ENCODE data around the gene FAM110A.
"Not testable (repeated sequence)": the region's sequence is repeated elsewhere in the genome, so short reads cannot be mapped to it uniquely, and the experiment has no call there.

The FAM110A gene

DNA sequence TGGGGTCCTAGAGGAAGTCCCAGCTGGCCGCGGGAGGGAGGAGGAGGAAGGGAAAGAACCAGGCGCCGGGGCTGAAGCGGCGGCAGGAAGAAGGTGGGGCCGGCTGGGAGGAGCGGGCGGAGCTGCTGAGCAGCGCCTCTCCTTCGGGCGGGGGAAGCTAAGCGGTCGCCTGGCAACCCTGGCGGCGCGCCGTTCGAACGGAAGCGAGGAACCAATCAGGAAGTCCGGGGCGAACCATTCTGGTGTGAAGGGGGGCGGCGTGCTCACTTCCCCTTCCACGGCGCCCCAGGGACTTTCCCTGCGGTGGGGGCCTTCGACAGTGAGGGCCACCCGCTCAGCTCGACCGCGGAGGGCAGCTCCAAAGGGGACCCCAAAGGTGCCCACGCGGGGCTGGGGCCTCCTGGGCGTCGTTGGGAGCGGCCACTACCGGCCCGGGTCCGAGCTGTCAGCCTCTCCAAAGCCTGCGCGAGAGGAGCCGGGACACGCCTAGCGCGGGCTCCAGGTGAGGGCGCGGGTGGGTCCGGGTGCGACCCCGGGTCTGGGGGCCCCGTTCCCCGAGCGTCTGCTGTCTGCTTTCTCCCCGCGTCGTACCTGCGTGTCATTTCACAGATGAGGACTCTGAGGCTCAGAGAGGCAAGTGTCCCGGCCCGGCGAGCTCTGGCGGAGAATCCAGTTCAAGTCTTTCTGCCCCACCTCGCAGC lies at the start of gene FAM110A:
TSS of gene FAM110A (plus strand) at position 266 of the 701 bp plus-strand sequence. CDS start 11,090 bp downstream, outside the sequence.
- in situ Hi-C loops (cut with MboI; ENCODE audit: low sequenced_read_pairs): no loop called here

DNA sequence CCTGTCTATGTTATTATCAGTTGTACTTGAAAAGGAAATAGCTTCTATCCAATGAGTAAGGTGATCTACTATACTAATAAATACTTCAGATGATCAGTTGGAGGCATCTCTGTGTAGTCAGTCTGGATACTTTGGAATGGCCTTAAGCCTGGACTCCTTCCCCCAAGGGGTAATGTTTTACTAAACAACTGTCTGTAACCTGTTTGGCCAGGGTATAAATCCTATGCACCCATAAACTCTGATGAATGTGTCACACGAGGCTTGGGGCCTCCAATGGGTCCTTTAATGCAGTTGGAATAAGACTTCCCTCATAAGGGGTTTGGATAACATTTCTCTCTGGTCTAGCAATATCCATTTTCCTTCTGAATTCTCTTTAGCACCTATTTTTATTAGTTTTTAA lies 45.7 kb upstream of the FAM110A start:
- in situ Hi-C loops (cut with MboI; ENCODE audit: low sequenced_read_pairs): no loop called here

DNA sequence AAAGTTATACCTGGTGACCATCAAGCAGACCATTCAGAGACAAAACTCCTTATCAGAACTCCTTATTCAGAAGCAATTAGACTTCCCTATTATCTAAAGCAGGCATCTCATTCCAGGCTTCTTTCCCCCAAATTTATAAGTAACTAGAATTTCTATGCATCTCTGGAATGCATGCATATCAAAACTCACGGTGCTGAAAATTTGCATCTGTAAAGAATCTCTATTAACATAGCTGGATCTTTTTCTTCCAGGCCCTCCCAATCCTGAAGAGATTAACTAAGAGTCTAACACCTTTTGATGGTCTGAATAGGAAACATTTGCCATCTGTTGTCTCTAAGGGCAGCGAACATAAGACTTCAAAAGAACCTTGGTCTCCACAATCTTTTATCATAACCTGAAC lies 42.5 kb upstream of the FAM110A start:
- in situ Hi-C loops (cut with MboI; ENCODE audit: low sequenced_read_pairs): no loop called here

DNA sequence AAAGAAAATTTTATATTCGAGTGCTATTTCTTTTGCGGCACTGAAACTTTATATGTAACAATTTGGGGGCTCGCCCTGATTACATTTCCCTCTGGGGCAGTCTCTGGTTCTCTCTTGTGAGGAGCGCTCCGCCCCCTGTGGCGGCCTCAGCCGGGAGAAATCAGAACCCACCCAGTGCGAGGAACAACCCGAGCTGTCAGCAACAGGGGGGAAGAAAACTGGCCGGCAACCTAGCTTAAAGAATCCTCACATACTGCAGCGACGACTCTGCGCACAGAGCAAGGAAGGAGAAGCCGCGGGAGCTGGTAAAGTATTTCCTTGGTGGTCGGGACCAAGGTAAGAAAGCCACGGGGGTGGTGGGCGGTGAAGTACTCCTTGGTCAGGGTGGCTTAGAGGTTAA lies 41.3 kb upstream of the FAM110A start:
- in situ Hi-C loops (cut with MboI; ENCODE audit: low sequenced_read_pairs): no loop called here

DNA sequence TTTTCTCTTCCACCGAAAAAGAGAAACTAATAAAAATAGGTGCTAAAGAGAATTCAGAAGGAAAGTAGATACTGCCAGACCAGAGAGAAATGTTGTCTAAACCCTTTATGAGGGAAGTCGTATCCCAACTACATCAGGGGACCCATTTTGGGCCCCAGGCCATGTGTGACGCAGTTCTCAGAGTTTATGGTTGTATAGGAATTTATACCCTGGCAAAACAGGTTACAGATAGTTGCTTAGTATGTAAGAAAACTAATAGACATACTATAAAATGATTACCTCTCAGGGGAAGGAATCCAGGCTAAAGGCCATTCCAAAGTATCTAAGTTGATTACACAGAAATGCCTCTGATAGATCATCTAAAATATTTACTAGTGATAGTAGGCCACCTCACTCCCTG lies 36.6 kb upstream of the FAM110A start:
- in situ Hi-C loops (cut with MboI; ENCODE audit: low sequenced_read_pairs): no loop called here

DNA sequence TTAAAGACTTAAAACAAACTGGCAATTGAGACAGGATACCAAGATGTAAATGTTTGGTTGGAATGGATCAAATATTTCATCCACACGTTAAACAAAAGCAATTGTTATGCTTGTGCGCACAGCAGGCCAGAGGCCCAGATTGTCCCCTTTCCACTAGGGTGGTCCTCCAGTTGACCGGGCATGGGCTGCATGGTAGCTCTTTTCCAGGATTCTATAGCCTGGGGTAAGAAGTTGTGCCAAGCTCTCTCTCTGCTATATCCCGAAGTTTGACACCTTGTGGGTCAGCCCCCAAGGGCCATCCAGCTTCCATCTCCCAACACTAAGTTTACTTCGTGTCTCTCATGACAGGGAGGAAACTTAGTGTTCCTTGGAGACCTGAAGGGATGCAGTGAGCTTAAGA lies 34.8 kb upstream of the FAM110A start:
- in situ Hi-C loops (cut with MboI; ENCODE audit: low sequenced_read_pairs): not testable (repeated sequence)

DNA sequence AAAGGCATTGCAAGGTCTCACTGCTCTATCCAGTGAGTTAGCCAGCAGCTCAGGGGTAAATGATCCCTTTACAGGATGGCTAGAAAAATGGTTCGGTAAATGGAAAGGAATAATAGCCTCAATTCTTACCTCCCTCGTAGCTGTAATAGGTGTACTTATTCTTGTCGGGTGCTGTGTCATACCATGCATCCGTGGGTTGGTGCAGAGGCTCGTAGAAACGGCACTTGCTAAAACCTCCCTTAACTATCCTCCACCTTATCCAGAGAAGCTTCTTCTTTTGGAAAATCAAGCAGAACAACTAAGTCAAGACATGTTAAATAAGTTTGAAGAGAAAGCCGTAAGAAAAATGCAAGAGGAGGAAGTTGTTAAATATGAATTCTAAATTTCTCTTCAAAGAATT lies 33.5 kb upstream of the FAM110A start:
- in situ Hi-C loops (cut with MboI; ENCODE audit: low sequenced_read_pairs): not testable (repeated sequence)

DNA sequence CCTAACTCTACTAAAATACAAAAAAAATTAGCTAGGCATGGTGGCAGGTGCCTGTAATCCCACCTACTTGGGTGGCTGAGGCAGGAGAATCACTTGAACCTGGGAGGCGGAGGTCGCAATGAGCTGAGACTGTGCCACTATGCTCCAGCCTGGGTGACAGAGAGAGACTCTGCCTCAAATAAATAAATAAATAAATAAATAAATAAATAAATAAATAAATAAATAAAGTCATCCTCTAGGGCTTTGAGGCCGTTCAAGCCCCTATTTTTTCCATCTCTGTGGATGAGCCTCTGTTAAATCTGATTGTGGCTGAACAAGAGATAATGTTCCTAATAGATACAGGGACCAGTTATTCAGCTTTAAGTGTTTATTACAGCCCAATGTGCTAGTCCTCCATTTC lies 31.8 kb upstream of the FAM110A start:
- in situ Hi-C loops (cut with MboI; ENCODE audit: low sequenced_read_pairs): no loop called here

DNA sequence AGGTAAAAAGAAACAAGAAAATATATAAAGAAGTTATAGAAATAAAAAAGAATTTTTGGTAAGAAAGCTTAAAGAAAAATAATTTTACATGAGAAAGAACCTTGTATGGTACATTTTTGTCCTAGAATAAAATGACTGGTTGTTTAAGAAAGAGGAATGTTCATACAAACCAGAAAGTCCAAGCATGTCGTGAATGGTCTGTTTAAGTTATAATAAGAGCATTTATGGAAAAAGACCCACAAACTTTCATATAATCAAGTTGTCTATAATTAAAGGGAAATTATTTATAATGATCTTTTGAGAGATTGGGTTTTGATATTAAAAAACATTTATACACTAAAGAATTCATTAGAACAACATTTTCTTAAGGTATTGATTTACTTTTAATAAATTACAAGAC lies 27.8 kb upstream of the FAM110A start:
- in situ Hi-C loops (cut with MboI; ENCODE audit: low sequenced_read_pairs): no loop called here

DNA sequence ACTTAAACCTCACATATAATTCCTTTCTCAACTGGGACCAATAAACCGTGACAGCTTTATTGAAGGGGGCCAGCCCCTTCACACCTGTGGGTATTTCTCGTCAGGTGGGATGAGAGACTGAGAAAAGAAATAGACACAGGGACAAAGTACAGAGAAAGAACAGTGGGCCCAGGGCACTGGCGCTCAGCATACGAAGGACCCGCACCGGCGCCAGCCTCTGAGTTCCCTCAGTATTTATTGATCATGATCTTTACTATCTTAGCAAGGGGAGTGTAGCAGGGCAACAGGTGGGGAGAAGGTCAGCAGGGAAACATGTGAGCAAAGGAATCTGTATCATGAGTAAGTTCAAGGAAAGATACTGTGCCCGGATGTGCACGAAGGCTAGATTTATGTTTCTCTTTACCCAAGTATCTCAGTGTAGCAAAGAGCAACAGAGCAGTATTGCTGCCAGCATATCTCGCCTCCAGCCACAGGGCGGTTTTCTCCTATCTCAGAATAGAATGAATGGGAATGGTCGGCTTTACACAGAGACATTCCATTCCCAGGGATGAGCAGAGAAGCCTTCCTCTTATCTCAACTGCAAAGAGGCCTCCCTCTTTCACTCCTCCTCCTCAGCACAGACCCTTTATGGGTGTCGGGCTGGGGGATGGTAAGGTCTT lies 21.6 kb upstream of the FAM110A start:
- in situ Hi-C loops (cut with MboI; ENCODE audit: low sequenced_read_pairs): loop anchor here (10.0 kb wide), 1 partner anchor 403 kb away; no protein-coding TSS in a partner anchor

DNA sequence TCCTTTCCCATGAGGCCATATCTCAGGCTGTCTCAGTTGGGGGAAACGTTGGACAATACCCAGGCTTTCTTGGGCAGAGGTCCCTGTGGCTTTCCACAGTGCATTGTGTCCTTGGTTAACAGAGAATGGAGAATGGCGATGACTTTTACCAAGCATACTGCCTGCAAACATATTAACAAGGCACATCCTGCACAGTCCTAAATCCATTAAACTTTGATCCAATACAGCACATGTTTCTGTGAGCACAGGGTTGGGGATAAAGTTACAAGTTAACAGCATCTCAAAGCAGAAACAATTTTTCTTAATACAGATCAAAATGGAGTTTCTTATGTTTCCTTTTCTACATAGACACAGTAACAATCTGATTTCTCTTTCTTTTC lies 21.1 kb upstream of the FAM110A start:
- in situ Hi-C loops (cut with MboI; ENCODE audit: low sequenced_read_pairs): loop anchor here (10.0 kb wide), 1 partner anchor 402 kb away; no protein-coding TSS in a partner anchor

DNA sequence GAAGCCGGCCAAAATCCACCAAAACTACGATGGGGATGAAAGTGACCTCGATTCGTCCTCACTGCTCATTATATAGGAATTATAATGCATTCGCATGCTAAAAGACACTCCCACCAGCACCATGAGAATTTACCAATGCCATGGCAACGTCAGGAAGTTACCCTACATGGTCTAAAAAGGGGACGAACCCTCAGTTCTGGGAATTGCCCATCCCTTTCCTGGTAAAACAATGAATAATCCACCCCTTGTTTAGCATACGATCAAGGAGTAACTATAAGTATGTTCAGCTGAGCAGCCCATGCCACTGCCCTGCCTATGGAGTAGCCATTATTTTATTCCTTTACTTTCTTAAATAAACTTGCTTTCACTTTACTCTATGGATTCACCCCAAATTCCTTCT lies 20.1 kb upstream of the FAM110A start:
- in situ Hi-C loops (cut with MboI; ENCODE audit: low sequenced_read_pairs): loop anchor here (10.0 kb wide), 1 partner anchor 401 kb away; no protein-coding TSS in a partner anchor

DNA sequence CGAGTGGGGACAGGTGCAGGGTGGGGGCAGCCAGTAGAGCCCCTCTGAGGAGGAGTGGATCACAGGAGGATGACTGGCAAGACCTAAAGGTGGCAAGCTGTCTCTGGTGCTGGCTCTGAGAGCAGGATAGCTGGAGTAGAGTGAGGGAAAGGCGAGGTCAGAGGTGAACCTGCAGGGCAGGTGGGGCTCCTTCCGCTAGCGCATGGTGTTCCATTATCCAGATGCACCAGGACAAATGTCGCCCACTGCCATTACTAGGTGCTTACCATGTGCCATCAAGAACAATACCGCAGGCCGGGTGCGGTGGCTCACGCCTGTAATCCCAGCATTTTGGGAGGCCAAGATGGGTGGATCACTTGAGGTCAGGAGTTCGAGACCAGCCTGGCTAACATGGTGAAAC lies 18.3 kb upstream of the FAM110A start:
- in situ Hi-C loops (cut with MboI; ENCODE audit: low sequenced_read_pairs): loop anchor here (5.0 to 10.0 kb wide), 2 partner anchors 137 to 400 kb away; no protein-coding TSS in a partner anchor

DNA sequence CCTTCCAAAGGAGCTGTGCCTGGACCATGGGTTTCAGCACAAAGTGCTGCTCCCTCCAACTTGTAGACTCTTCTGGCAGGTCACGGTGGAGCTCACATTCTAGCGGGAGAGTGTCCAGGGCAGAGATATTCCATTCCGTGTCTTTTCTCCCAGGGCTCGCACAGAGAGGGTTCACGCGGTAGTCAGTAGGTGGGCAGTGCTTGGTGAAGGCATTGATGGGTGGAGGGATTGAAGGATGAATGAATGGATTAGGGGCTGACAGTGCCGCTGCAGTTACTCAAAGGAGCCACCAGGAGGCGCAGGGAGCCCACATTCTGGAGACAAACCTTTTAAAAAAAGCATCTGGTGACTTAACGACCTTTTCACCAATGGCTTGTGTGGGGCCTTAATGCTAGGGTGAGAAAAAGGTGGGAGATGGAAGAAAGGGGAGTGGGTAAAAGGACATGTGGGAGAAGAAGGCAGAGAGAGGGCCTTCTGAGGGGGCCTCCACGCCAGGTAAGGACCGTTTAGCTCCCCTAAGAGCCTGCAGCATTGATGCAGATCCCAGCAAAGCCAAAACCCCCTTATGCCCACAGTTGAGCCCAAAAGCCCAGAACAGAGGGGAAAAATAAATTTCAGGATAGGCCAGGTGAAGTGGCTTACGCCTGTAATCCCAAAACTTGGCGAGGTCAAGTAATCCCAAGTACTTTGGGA lies 17.5 kb upstream of the FAM110A start:
- in situ Hi-C loops (cut with MboI; ENCODE audit: low sequenced_read_pairs): loop anchor here (5.0 to 10.0 kb wide), 2 partner anchors 136 to 399 kb away; no protein-coding TSS in a partner anchor

DNA sequence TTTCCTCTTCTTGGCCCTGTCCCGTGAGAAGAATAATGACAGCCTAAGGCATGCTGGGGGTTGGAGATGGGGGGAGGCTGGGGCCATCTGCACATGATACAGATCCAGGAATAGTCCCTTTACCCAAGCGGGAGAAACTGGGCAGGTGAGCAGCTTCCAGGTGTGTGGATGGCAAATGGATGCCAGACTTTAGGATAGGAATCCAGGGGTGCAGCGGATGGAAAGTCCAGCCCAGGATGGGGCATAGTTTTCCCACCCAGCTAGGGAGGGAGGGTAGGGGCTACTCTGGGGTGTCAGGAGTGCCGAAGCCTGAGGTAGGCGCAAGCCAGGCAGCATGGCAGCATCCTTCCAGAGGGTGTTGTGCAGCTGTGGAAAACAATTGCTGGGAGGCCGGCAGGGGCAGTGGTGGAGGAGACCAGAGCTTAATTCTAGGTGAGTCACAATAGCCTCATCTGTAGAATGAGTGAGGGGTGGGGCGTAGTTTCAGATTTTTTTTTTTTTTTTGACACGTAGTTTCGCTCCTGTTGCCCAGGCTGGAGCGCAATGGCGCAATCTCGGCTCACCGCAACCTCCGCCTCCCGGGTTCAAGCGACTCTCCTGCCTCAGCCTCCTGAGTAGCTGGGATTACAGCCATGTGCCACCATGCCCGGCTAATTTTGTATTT lies 15.4 kb upstream of the FAM110A start:
- in situ Hi-C loops (cut with MboI; ENCODE audit: low sequenced_read_pairs): loop anchor here (5.0 to 10.0 kb wide), 2 partner anchors 134 to 397 kb away; no protein-coding TSS in a partner anchor

DNA sequence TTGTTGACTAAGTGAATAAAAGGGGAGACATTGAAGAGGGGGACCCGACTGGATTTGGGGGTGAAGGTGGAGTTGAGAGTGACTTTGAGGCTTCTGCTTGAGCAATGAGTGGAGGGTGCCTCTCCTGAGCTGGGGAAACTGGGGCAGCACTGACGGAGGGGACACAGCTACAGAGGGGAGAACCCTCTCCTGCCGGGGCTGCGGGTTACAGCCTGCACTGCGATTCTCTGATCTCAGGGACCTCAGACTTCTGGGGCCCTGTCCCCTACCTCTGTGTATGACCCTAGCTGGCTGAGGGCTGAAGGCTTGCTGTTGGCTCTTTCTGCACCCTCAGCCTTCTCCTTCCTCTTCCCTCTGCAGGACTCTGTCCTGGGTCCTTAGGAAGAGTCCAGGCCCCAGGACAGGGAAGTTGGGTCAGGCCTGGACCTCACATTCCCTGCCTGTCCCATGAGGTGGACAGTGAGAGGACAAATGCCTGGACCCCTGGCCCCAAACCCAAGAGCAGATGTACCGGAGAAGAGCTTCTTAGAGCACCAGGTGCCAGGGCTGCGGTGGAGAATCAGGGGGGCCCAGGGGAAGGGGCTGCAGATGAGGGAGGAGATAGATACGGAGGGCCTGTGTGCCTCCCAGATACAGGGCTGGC lies 13.7 kb upstream of the FAM110A start:
- in situ Hi-C loops (cut with MboI; ENCODE audit: low sequenced_read_pairs): loop anchor here (5.0 to 10.0 kb wide), 2 partner anchors 132 to 395 kb away; no protein-coding TSS in a partner anchor

DNA sequence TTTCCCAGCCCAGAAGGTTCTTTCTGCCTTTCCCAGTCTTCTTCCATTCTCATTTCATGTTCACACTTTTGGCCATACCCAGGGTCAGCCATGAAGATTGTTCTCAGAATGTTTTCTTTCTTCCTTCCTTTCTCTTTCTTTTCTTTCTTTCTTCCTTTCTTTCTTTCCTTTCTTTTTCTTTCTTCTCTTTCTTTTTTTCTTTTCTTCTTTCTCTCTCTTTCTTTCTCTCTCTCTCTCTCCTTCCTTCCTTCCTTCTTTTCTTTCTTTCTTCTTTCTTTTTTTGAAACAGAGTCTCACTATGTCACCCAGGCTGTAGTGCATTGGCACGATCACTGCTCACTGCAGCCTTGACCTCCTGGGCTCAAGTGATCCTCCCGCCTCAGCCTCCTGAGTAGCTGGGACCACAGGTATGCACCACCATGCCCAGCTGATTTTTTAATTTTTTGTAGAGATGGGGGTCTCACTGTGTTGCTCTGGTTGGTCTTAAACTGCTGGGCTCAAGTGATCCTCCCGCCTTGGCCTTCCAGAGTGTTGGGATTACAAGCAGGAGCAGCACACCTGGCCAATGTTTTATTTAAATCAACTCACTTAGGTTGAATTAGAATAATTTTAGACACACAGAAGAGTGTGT lies 13.1 kb upstream of the FAM110A start:
- in situ Hi-C loops (cut with MboI; ENCODE audit: low sequenced_read_pairs): no loop called here

DNA sequence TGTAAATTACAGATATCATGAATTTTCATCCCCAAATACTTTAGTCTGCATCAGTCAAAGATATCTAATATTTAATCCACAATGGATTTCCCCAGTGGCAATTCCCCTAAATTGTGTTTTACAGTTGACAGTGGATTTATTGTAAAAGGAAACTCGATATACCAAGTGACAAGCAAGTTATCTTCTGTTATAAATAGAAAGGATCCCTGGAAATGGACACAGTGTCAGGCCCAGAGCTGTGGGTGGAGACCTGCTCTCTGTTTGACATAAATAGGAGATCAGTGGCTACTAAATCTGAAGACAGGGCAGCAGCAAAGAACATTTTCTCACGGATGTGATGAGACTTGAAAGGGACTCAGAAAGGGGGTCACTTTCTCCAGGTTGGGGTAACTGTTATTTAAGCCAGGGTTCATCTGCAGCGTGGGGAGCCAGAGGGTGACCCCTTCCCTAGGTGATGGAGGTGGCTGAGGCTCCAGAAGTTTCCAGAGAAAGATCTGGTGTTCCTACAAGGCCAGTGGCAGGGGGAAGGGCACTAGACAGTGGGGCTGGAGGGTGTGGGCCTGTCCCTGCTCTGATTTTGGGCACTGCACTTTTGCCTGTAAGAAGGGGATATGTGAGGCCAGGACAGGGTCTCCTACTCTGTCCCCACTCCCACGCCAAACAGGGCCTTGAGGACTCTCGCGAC lies 12.3 kb upstream of the FAM110A start:
- in situ Hi-C loops (cut with MboI; ENCODE audit: low sequenced_read_pairs): no loop called here

DNA sequence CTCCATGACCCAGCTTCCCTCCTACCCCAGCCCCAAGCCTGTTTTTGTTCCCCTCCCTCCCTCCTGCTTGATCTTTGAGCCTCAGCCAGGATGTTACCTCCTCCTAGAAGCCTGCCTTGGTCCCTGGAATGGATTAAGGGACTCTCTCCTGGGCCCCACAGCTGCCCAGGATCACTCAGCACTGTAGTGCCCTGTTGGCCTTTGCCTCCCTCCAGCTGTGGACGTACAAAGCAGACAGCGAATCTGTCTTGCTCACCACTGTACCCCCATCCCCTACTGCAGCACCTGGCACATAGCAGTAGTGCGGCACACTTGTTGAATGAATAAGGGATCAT lies 11.8 kb upstream of the FAM110A start:
- in situ Hi-C loops (cut with MboI; ENCODE audit: low sequenced_read_pairs): no loop called here

All from HL-60/S4 (cell line).